Measurements from ENCODE around the gene CCDC34. TPM values are rescaled to one million over a fixed set of nuclear protein-coding genes. Genes with fewer than 3 reads are reported as not detected.

Gene CCDC34
- 10.3 and 11.6 TPM in 2 replicates for total RNA-seq (2014; rRNA removed; shearing (Covaris generic); ENCODE audit: low replicate concordance)

DNA sequence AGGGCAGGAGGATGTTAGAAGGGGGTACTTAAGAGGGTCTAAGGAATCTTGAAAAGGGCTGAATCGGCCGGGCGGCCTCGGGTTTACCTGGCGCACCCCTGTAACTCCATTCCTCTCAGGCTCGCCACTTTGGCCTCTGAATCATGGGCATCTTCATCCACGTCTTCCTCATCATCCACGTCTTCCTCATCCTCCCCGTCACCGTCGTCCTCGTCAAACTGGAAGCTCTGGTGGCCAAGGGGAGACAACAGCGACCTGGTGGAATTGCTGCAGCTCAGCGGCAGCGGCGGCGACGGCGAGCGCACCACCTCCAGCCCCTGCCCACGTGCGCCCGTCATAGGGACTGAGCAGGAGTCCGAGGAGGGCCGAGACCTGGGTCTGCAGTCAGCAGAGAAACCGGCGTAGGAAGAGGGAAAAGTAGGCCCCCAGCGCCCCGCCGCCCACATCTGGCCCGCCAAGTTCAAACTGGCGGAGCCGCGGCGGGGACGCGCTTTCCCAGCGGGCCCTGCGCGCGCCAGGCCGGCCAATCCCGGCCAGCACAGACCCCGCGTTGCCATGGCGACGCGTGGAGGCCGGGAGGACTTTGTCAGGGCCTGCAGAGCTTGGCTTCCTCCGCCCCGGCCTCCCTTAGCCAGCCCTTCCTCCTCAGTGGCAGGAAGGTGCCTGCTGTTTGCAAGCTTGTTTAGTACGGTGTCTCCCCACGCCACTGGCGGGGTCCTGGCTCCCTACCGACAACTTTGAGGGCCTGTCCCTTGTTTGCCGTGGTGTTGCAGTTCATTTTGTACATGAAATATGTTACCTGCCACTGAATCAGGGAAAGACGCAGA is at the start of gene CCDC34:
CCDC34 (minus strand) TSS at position 467 of the 827 bp plus-strand sequence; CDS start at position 446, 21 bp downstream.
- H3K4me3 ChIP-seq, result peak within 1 kb of the TSS; percentile 76
- H3K9me3 ChIP-seq, result no peaks in the 10 kb centered on the region
- DNase-seq, result peak; percentile 94
- no peaks in the 10 kb centered on the region for H3K27me3 ChIP-seq
- 0 out of 2 replicates have a peak, but pooled peaks cover 3% of the 10 kb centered on the region for H3K36me3 ChIP-seq

- Histone ChIP-seq H3K9me3 (no peaks in the 10 kb centered on the region), H3K27me3 (no peaks in the 10 kb centered on the region), H3K4me3 (no peak overlapping the region), H3K36me3 (no peaks in the 10 kb centered on the region)
- DNase-seq, result no peak
Measured at GRCh38 chr11:27412192-27412691, 49.2 kb upstream of the CCDC34 start.

GRCh38 chr11:27411328-27411727 is 48.3 kb upstream of the CCDC34 start:
- Histone ChIP-seq H3K36me3 (no peaks in the 10 kb centered on the region), H3K4me3 (no peak overlapping the region), H3K27me3 (no peaks in the 10 kb centered on the region), H3K9me3 (no peaks in the 10 kb centered on the region)
- no peak for DNase-seq

DNA sequence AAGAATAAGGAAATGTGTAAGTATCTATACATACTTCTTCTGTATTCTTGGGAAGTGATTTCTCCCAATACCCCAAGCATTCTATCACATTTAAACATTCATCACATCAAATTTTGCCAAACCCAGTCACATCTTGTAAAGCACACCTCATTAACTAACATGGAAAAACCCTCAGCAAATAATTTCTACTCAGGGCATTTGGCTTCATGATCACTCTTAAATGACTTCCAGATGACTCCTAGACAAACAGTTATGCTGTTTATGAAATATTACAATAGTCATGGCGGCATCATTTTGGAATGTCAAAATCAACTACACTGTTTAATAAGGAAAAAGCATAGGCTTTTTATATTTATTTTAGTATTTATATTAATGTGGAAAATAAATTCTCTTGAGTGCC is 47.3 kb upstream of the CCDC34 start:
- DNase-seq, result no peak
- H3K9me3 ChIP-seq, result no peaks in the 10 kb centered on the region
- H3K27me3 ChIP-seq, result no peaks in the 10 kb centered on the region
- no peaks in the 10 kb centered on the region for H3K36me3 ChIP-seq
- no peak overlapping the region for H3K4me3 ChIP-seq

DNA sequence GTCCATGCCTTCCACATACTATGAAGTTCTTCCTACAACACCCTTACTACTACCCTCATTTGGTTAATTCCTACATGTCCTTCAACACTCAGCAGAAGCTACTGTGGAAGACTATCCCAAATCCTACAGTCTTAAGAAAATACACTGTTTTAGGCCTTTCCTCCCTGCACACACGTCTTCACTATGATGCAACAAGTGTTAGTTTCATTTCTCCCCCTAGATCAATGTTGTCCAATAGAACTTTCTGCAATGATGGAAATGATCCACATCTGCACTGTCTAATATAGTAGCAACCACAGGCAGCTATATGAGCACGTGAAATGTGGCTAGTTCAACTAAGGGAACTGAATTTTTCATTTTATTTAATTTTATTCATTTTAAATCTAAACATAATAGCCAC is 46.7 kb upstream of the CCDC34 start:
- DNase-seq, result no peak
- H3K27me3 ChIP-seq, result no peaks in the 10 kb centered on the region

GRCh38 chr11:27409049-27409448 is 46.0 kb upstream of the CCDC34 start:
- DNase-seq, result no peak
- Histone ChIP-seq H3K9me3 (no peaks in the 10 kb centered on the region), H3K36me3 (no peaks in the 10 kb centered on the region), H3K27me3 (no peaks in the 10 kb centered on the region), H3K4me3 (no peak overlapping the region)

More for the DNA sequence above, 46.7 kb upstream of the CCDC34 start:
- H3K36me3 ChIP-seq, result no peaks in the 10 kb centered on the region
- H3K9me3 ChIP-seq, result no peaks in the 10 kb centered on the region
- H3K4me3 ChIP-seq, result no peak overlapping the region

DNA sequence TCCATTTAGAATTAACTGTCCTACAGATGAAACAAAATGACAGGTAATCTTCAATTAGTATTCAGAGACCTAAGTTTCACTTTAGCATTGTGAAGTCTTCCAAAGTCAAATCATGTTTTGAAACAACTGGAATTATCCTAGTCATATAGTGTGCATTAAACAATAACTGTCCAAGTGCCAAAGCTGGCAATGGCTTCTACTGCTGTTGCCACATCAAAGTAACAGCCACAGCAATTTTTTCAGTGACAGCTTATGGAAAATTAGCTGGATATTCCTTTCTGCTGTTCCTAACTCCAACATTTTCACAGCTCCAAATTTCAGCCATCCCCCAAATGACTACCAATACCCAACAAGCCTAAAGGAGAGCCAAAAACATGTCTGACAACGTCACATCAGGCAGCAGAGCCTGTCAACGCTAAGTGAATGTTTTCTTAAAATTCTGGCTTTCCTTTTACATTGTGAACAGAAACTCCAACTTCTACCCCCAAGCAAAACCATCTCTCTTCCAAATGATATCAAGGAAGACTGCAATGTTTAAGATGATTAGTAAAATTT is 45.3 kb upstream of the CCDC34 start:
- Histone ChIP-seq H3K27me3 (no peaks in the 10 kb centered on the region), H3K4me3 (no peak overlapping the region), H3K9me3 (no peaks in the 10 kb centered on the region), H3K36me3 (no peaks in the 10 kb centered on the region)
- DNase-seq, result no peak

DNA sequence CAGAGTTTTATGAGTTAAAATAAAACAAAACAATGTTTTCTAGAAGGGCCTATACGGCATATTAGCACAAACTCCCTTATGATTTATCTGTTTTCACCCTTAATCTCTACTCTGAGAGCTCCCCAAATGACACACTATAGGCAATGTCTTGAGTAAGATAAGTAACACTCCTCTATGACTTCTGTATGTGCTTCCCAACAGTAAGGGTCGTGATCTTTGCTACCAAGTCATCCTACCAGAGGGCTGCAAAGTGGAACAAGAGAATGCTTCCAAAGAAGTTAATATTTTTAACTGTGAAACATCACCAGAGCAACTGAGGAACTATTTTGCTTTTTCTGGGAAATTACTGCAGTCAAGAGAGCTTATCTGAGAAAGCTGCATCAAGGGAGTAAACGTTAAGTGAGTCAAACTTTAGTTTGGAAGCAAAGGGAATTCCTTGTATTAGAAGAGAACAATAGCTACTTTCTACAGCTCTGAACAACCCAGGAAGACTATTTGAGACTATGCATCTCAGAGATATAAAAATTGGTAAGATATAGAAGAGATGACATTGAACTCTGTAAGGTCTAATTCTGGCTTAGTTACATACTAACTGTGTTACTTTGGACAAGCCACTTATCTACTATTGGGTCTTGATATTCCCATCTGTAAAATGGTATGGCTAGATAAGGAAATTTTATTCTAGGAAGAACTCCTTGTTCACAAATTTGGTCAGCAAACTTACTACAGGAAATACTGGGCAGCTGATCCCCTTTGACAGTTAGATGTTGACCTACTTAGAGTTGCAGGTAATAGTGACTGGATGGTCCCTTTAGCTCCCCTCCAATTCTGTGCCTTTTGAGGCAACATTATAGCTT is 43.7 kb upstream of the CCDC34 start:
- H3K4me3 ChIP-seq, result no peak overlapping the region
- no peak for DNase-seq
- H3K9me3 ChIP-seq, result no peaks in the 10 kb centered on the region
- H3K27me3 ChIP-seq, result no peaks in the 10 kb centered on the region
- H3K36me3 ChIP-seq, result no peaks in the 10 kb centered on the region

GRCh38 chr11:27405134-27405533 is 42.1 kb upstream of the CCDC34 start:
- Histone ChIP-seq H3K27me3 (no peaks in the 10 kb centered on the region), H3K36me3 (no peaks in the 10 kb centered on the region), H3K9me3 (no peaks in the 10 kb centered on the region), H3K4me3 (no peak overlapping the region)
- DNase-seq, result no peak

- Histone ChIP-seq H3K9me3 (no peaks in the 10 kb centered on the region), H3K27me3 (no peaks in the 10 kb centered on the region), H3K36me3 (no peaks in the 10 kb centered on the region), H3K4me3 (no peak overlapping the region)
- DNase-seq, result no peak
Measured at GRCh38 chr11:27404427-27404826, 41.4 kb upstream of the CCDC34 start.

DNA sequence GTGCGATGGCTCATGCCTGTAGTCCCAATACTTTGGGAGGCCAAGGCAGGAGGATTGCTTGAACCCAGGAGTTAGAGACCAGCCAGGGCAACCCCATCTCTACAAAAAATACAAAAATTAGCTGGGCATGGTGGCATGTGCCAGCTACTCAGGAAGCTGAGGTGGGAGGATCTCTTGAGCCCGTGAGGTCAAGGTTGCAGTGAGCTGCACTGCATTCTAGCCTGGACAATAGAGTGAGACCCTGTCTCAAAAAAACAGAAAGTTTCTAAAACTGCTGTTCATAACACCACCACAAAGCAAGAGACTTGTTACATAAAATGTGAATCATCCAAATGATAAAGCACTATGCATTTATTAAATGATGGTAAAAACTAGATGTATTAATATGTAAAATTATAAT is 40.2 kb upstream of the CCDC34 start:
- Histone ChIP-seq H3K4me3 (no peak overlapping the region), H3K9me3 (no peaks in the 10 kb centered on the region), H3K36me3 (no peaks in the 10 kb centered on the region), H3K27me3 (no peaks in the 10 kb centered on the region)
- no peak for DNase-seq

- no peaks in the 10 kb centered on the region for H3K36me3 ChIP-seq
- no peaks in the 10 kb centered on the region for H3K27me3 ChIP-seq
- no peak overlapping the region for H3K4me3 ChIP-seq
- H3K9me3 ChIP-seq, result no peaks in the 10 kb centered on the region
- no peak for DNase-seq
Measured at GRCh38 chr11:27402450-27402849, 39.4 kb upstream of the CCDC34 start.

- no peak for DNase-seq
- H3K9me3 ChIP-seq, result no peaks in the 10 kb centered on the region
- no peak overlapping the region for H3K4me3 ChIP-seq
- no peaks in the 10 kb centered on the region for H3K27me3 ChIP-seq
- H3K36me3 ChIP-seq, result no peaks in the 10 kb centered on the region
Measured at GRCh38 chr11:27401833-27402316, 38.9 kb upstream of the CCDC34 start.

DNA sequence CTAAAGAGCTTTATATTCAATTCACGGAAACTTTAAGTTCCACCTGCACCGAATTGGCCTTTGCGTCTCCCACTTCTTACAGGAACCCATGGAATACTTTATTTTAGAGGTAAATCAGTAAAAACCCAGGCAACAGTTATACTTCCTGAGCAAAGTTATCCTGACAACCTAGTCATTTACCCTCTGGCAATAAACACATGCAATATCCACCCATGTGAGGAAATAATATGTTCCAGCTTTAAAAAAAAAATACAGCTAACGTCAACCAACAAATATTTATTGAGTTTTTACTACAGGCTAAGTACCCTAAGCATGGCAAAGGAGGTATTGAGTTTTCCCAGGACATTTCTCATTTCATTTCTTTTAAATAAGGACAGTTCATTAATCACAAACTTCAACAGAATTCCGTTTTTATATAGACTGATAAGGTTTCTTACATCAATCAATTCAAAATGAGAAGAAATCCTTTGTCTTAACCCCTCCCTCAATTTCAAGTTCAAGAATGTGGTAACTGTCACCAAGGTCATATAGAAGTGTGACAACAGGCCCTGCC is 38.3 kb upstream of the CCDC34 start:
- no peak for DNase-seq
- Histone ChIP-seq H3K9me3 (no peaks in the 10 kb centered on the region), H3K36me3 (no peaks in the 10 kb centered on the region), H3K4me3 (no peak overlapping the region), H3K27me3 (no peaks in the 10 kb centered on the region)

- no peaks in the 10 kb centered on the region for H3K36me3 ChIP-seq
- DNase-seq, result no peak
Measured at GRCh38 chr11:27398400-27398770, 35.4 kb upstream of the CCDC34 start.

DNA sequence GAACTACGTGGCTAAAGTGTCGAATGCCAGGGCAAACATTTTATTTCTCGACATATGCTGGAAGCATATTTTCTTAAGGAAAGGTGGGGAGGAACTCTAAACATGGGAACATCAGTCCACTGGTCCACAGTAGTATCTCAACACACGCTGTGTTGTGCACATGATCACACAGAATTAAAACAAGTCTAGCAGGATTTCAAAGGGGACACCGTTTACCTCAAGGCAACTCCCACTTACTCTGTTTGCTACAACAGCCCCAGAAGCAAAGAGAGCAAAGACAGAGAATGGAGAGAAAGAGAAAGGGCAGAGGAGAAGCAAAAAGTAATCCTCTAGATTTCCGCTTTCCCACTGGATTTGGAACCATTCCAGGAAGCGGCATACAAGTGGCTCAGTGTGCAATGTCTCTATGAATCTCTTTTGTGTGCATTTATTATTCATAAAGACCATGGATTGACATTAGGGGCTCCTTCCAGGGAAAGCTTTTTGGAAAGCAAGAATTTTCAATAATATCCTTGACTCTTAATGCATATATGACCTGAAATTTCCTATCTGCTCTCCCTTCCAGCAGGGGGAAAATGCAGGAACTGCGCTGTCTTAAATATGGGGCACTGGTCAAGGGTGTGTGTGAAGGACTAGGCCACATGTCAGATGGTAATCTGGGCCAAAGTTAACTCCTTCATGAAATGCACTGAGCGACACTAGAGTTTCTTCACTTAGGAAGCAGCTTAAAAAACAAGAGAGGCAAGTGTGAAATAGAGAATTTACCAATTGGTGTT is 34.8 kb upstream of the CCDC34 start:
- H3K27me3 ChIP-seq, result no peaks in the 10 kb centered on the region
- H3K36me3 ChIP-seq, result no peaks in the 10 kb centered on the region
- DNase-seq, result no peak
- no peaks in the 10 kb centered on the region for H3K9me3 ChIP-seq
- H3K4me3 ChIP-seq, result no peak overlapping the region

More at GRCh38 chr11:27398400-27398770, 35.4 kb upstream of the CCDC34 start:
- no peak overlapping the region for H3K4me3 ChIP-seq
- H3K27me3 ChIP-seq, result no peaks in the 10 kb centered on the region
- no peaks in the 10 kb centered on the region for H3K9me3 ChIP-seq

Data from MG63 (cell line).